ENCODE measurements around the gene PALM. TPM values are rescaled to one million over a fixed set of nuclear protein-coding genes. Genes with fewer than 3 reads are reported as not detected.

PALM gene
- total RNA-seq, 1 experiment from 2014 or later, result 43.7 TPM

GRCh38 chr19:677201-677600 is 31.5 kb upstream of the PALM start:
- H3K4me3 ChIP-seq (replicated peaks in 1 of 2; ENCODE audit: low read depth in 1 of 2, low read length in 2 of 2), result peak overlapping the region; percentile 62 to 85
- peaks cover 22% of the 10 kb centered on the region; the same call in 1 of the 2 replicates for H3K79me2 ChIP-seq (ENCODE audit: insufficient read depth, low read length)
- H3K4me1 ChIP-seq (ENCODE audit: control insufficient read depth in 1 of 2, insufficient read depth in 2 of 2, low read length in 2 of 2), result peaks cover 21 to 48% of the 10 kb centered on the region in 2 experiments
- H3K9ac ChIP-seq (ENCODE audit: low read length), result peak overlapping the region; percentile 90
- DNase-seq (ENCODE audit: low read depth, low spot score) (no peak), ATAC-seq (peak; percentile 14; the same call in 1 of the 2 replicates)
- no peak overlapping the region for H2AFZ ChIP-seq (ENCODE audit: low read depth, low read length, poor library complexity, severe bottlenecking)
- TF ChIP-seq POLR2AphosphoS5 (IDR thresholded peaks at IDR 0.05; ENCODE audit: low read depth, low read length) (peak; percentile 67), POLR2A (IDR thresholded peaks at IDR 0.05; ENCODE audit: borderline replicate concordance, extremely low read depth, insufficient read depth, insufficient read length) (no peak), ZFX (IDR thresholded peaks at IDR 0.05) (no peak), EGR1 (IDR thresholded peaks at IDR 0.05; ENCODE audit: low read depth) (no peak), MAX (IDR thresholded peaks at IDR 0.05) (peak; percentile 76)
- H3K27me3 ChIP-seq (ENCODE audit: insufficient read depth, low read length), result no peaks in the 10 kb centered on the region
- H3K4me2 ChIP-seq (ENCODE audit: low read length), result peak overlapping the region; percentile 98
- intact Hi-C loops (cut with micrococcal nuclease), result no loop called here
- no TSS peak for BruUV-seq (replicated peaks)
- ChIA-PET RAD21 (ENCODE audit: low non-redundant PET in 1 of 2, low total read pairs in 2 of 2, uncharacterized antibody in 2 of 2, unreplicated experiment in 2 of 2) (interaction anchor here in 1 of 2 experiments (1.0 kb wide), 2 partner anchors 14 to 57 kb away, joined by 4 to 6 read pairs; partner anchors contain the start of gene RNF126), CTCF (interaction anchor here (0.6 to 1.4 kb wide), 2 partner anchors 14 to 564 kb away, joined by 5 to 6 read pairs; partner anchors contain the start of gene RNF126), POLR2A (interaction anchor here (1.1 to 1.5 kb wide), 5 partner anchors 11 to 75 kb away, joined by 4 to 5 read pairs (median 4); partner anchors contain the start of genes MISP and RNF126)
- H3K36me3 ChIP-seq (ENCODE audit: control insufficient read depth in 1 of 2, insufficient read depth in 2 of 2, low read length in 2 of 2), result no peaks in the 10 kb centered on the region; a peak in 1 of 4 replicates
- H3K27ac ChIP-seq (ENCODE audit: low read depth, low read length), result peak overlapping the region; percentile 75
- no peaks in the 10 kb centered on the region for H4K20me1 ChIP-seq (ENCODE audit: insufficient read depth)
- no peaks in the 10 kb centered on the region for H3K9me2 ChIP-seq (ENCODE audit: insufficient read depth)
- no peaks in the 10 kb centered on the region for H3K9me3 ChIP-seq (ENCODE audit: control insufficient read depth in 1 of 2, insufficient read depth in 1 of 2, low read depth in 1 of 2, low read length in 2 of 2)

- peak overlapping the region; percentile 98 for H3K4me2 ChIP-seq (ENCODE audit: low read length)
Measured at GRCh38 chr19:677601-678436, 30.9 kb upstream of the PALM start.

More at GRCh38 chr19:677601-678436, 30.9 kb upstream of the PALM start:
- H3K9ac ChIP-seq (ENCODE audit: low read length), result peak overlapping the region; percentile 90
- no peaks in the 10 kb centered on the region for H4K20me1 ChIP-seq (ENCODE audit: insufficient read depth)
- no peak for ATAC-seq
- POLR2A ChIA-PET, result interaction anchor here (1.1 to 2.6 kb wide), 5 partner anchors 10 to 75 kb away, joined by 4 to 10 read pairs (median 4); partner anchors contain the start of genes MISP and RNF126
- BruUV-seq (replicated peaks), result TSS peak; percentile 58
- peaks cover 22% of the 10 kb centered on the region; the same call in 1 of the 2 replicates for H3K79me2 ChIP-seq (ENCODE audit: insufficient read depth, low read length)
- TF ChIP-seq ZBTB33 (IDR thresholded peaks at IDR 0.05; ENCODE audit: extremely low read depth, insufficient replicate concordance, low read length) (no peak), POLR2AphosphoS5 (IDR thresholded peaks at IDR 0.05; ENCODE audit: low read depth, low read length) (peak; percentile 26; the same call in 1 of the 2 replicates)
- no peak overlapping the region for H2AFZ ChIP-seq (ENCODE audit: low read depth, low read length, poor library complexity, severe bottlenecking)
- H3K4me1 ChIP-seq (ENCODE audit: control insufficient read depth in 1 of 2, insufficient read depth in 2 of 2, low read length in 2 of 2), result peaks cover 21 to 48% of the 10 kb centered on the region in 2 experiments
- H3K36me3 ChIP-seq (ENCODE audit: control insufficient read depth in 1 of 2, insufficient read depth in 2 of 2, low read length in 2 of 2), result no peaks in the 10 kb centered on the region; a peak in 1 of 4 replicates
- RAD21 ChIA-PET (ENCODE audit: low non-redundant PET in 1 of 2, low total read pairs in 2 of 2, uncharacterized antibody in 2 of 2, unreplicated experiment in 2 of 2), result interaction anchor here (0.7 to 1.0 kb wide), 3 partner anchors 15 to 380 kb away, joined by 4 to 6 read pairs (median 5); partner anchors contain the start of gene RNF126 (in 1 of the 2)
- no peak for DNase-seq (ENCODE audit: low read depth, low spot score)
- peak overlapping the region; percentile 62 to 85 for H3K4me3 ChIP-seq (replicated peaks in 1 of 2; ENCODE audit: low read depth in 1 of 2, low read length in 2 of 2)
- no peaks in the 10 kb centered on the region for H3K9me3 ChIP-seq (ENCODE audit: control insufficient read depth in 1 of 2, insufficient read depth in 1 of 2, low read depth in 1 of 2, low read length in 2 of 2)
- H3K27me3 ChIP-seq (ENCODE audit: insufficient read depth, low read length), result no peaks in the 10 kb centered on the region
- CTCF ChIA-PET, result interaction anchor here (0.6 to 1.4 kb wide), 2 partner anchors 14 to 563 kb away, joined by 5 to 6 read pairs; partner anchors contain the start of gene RNF126
- H3K9me2 ChIP-seq (ENCODE audit: insufficient read depth), result no peaks in the 10 kb centered on the region
- intact Hi-C loops (cut with micrococcal nuclease), result no loop called here
- peak overlapping the region; percentile 75 for H3K27ac ChIP-seq (ENCODE audit: low read depth, low read length)
